Thoracic aorta (tissue), 2 donors: Measurements from ENCODE around the gene SLC6A2. TPM values are rescaled to one million over a fixed set of nuclear protein-coding genes. Genes with fewer than 3 reads are reported as not detected.
"Not testable (repeated sequence)": the region's sequence is repeated elsewhere in the genome, so short reads cannot be mapped to it uniquely, and the experiment has no call there.

Experiments used
- ATAC-seq: fragments of 150-250 bp; one replicate; pipeline ENCODE4 v1.8.0; 2017; ENCODE audit warnings: low read depth; ENCODE audit not compliant: insufficient number of reproducible peaks, low FRiP score
- DNase-seq: peaks from one replicate; pipeline ENCODE4 v3.0.0-alpha.2; 2020; ENCODE audit warnings: low spot score
- H3K27ac ChIP-seq, 2 donors: fragments of 200-600 bp; sonication (generic); 1 replicate in 1 of 2; 2 replicates in 1 of 2; pipeline ENCODE4 v1.5.1; 2016; ENCODE audit warnings: mild to moderate bottlenecking in 2 of 2, moderate library complexity in 2 of 2
- H3K27me3 ChIP-seq: fragments of 200-600 bp; sonication (generic); replicated peaks from 2 replicates; pipeline ENCODE4 v1.6.0; 2016; ENCODE audit warnings: mild to moderate bottlenecking; ENCODE audit not compliant: insufficient read depth
- H3K36me3 ChIP-seq: fragments of 200-600 bp; sonication (generic); one replicate; pipeline ENCODE4 v1.5.1; 2016
- H3K4me1 ChIP-seq, 2 donors: fragments of 200-600 bp; sonication (generic); 1 replicate in 1 of 2; 2 replicates in 1 of 2; pipeline versions ENCODE4 v1.5.1 to v1.6.0; 2016; ENCODE audit warnings: low read depth in 2 of 2, mild to moderate bottlenecking in 1 of 2; ENCODE audit not compliant: control insufficient read depth in 1 of 2
- H3K4me3 ChIP-seq: fragments of 200-600 bp; sonication (generic); 2 replicates; pipeline ENCODE4 v1.5.1; 2016; ENCODE audit warnings: mild to moderate bottlenecking
- H3K9me3 ChIP-seq: fragments of 200-600 bp; sonication (generic); 2 replicates; pipeline ENCODE4 v1.5.1; 2016
- CTCF ChIP-seq: fragments of 200-600 bp; sonication (generic); IDR thresholded peaks from one replicate; pipeline ENCODE4 v1.5.1; 2019; ENCODE audit warnings: antibody characterized with exemption
- total RNA-seq, 2 donors: library from RNA; depleted of rRNA; stranded (reverse); fragments of >200 nt; gene quantifications; one replicate each; pipeline versions ENCODE4 v1.1.0 to v1.2.3, GENCODE V29; 2016

The SLC6A2 gene
- total RNA-seq, 2 donors from 2014 or later = 0.85 TPM; not detected in 1

- no peak for ATAC-seq
- Histone ChIP-seq H3K36me3 (no peaks in the 10 kb centered on the region), H3K4me3 (no peak overlapping the region), H3K4me1 (no peaks in the 10 kb centered on the region), H3K27ac (no peak overlapping the region), H3K27me3 (no peaks in the 10 kb centered on the region), H3K9me3 (no peaks in the 10 kb centered on the region)
- no peak for TF ChIP-seq CTCF
- DNase-seq = no peak
Observed at GRCh38 chr16:55746081-55746480, 90.3 kb downstream of the SLC6A2 start.

GRCh38 chr16:55747785-55748184 lies 92.0 kb downstream of the SLC6A2 start:
- TF ChIP-seq CTCF = no peak
- no peaks in the 10 kb centered on the region for H3K36me3 ChIP-seq
- no peak overlapping the region for H3K4me3 ChIP-seq
- H3K9me3 ChIP-seq = peaks cover 4% of the 10 kb centered on the region
- no peak overlapping the region for H3K27ac ChIP-seq
- DNase-seq (no peak), ATAC-seq (no peak)
- no peaks in the 10 kb centered on the region for H3K27me3 ChIP-seq
- no peaks in the 10 kb centered on the region for H3K4me1 ChIP-seq

DNA sequence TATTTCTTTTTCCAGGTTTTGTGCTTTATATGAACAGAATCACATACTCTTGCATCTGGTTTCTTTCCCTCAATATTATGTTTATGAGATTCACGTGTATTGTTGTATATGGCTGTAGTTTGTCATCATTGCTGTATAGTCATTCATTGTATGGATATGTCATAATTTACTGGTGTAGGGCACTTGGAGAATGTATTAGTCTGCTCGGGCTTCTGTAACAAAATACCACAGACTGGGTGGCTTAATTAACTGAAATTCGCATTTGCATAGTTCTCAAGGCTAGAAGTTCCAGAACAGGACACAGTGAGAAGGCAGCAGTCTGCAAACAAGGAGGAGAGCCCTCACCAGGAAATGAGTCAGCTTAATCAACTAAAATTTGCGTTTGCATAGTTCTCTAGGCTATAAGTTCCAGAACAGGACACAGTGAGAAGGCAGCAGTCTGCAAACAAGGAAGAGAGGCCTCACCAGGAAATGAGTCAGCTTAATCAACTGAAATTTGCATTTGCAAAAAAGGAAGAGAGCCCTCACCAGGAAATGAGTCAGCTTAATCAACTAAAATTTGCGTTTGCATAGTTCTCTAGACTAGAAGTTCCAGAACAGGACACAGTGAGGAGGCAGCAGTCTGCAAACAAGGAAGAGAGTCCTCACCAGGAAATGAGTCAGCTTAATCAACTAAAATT lies 96.8 kb downstream of the SLC6A2 start:
- not testable (repeated sequence) for H3K9me3 ChIP-seq, H3K4me3 ChIP-seq, H3K36me3 ChIP-seq, H3K27ac ChIP-seq, H3K4me1 ChIP-seq, DNase-seq, H3K27me3 ChIP-seq, ATAC-seq

- DNase-seq = not testable (repeated sequence)
Observed at GRCh38 chr16:55753145-55753631, 97.4 kb downstream of the SLC6A2 start.

More at GRCh38 chr16:55753145-55753631, 97.4 kb downstream of the SLC6A2 start:
- H3K4me3 ChIP-seq, H3K36me3 ChIP-seq, H3K27ac ChIP-seq, H3K4me1 ChIP-seq, ATAC-seq, H3K27me3 ChIP-seq, H3K9me3 ChIP-seq: not testable (repeated sequence)

Other genes with a start within 250 kb of the SLC6A2 start
- 100 to 1,000 TPM; 249 to 351 TPM for gene MMP2, start 176.8 kb upstream of the SLC6A2 start, total RNA-seq
- gene LPCAT2, start 146.9 kb upstream of the SLC6A2 start, total RNA-seq = 10 to 100 TPM; 20.5 to 21.1 TPM
- gene CAPNS2, start 89.3 kb upstream of the SLC6A2 start, total RNA-seq = under 1 TPM in 1 of 2 donors, not detected in 1; 0.41 TPM
- gene CES1, start 177.1 kb downstream of the SLC6A2 start, total RNA-seq = 10 to 100 TPM; 22.7 to 24.8 TPM
- gene CES5A, start 219.4 kb downstream of the SLC6A2 start, total RNA-seq = not detected